Measurements from ENCODE around the gene ZNF853. TPM values are rescaled to one million over a fixed set of nuclear protein-coding genes. Genes with fewer than 3 reads are reported as not detected.

The ZNF853 gene
- total and polyA plus RNA-seq, 2 donors (not counting 3 experiments of a cell fraction or from before 2014, with no cell fraction given), result 0.47 to 0.58 TPM

- no peaks in the 10 kb centered on the region for H3K4me1 ChIP-seq (ENCODE audit: control insufficient read depth, extremely low read depth, insufficient read depth, low read length)
- CTCF ChIA-PET, result no interaction called here
- no peak for TF ChIP-seq MAX (IDR thresholded peaks at IDR 0.05; ENCODE audit: insufficient read depth, insufficient read length)
- no peak for TF ChIP-seq POLR2AphosphoS5 (IDR thresholded peaks at IDR 0.05; ENCODE audit: insufficient read depth, low read depth, low read length)
- no peak for TF ChIP-seq POLR2A (IDR thresholded peaks at IDR 0.05; ENCODE audit: low read depth, low read length)
- no peak for TF ChIP-seq CTCF (IDR thresholded peaks at IDR 0.05; ENCODE audit: extremely low read depth in 1 of 2, insufficient read depth in 1 of 2, low read depth in 1 of 2, low read length in 2 of 2)
- TF ChIP-seq EZH2 (IDR thresholded peaks at IDR 0.05; ENCODE audit: borderline replicate concordance, low read depth, low read length, severe bottlenecking), result no peak
- TF ChIP-seq JUN (IDR thresholded peaks at IDR 0.05; ENCODE audit: borderline replicate concordance, insufficient read depth, insufficient read length, low read depth), result no peak
- no peak for TF ChIP-seq MYC (IDR thresholded peaks at IDR 0.05; ENCODE audit: low read depth, low read length)
- no peak for TF ChIP-seq FOS (IDR thresholded peaks at IDR 0.05; ENCODE audit: borderline replicate concordance, insufficient read depth, low read length)
- TF ChIP-seq GATA2 (IDR thresholded peaks at IDR 0.05; ENCODE audit: insufficient read depth, insufficient read length, low read depth, low read length), result no peak
Observed at GRCh38 chr7:6652446-6653011, 37.1 kb downstream of the ZNF853 start.

More at GRCh38 chr7:6652446-6653011, 37.1 kb downstream of the ZNF853 start:
- no peak for FAIRE-seq
- intact Hi-C loops (cut with micrococcal nuclease), result no loop called here
- no peak for DNase-seq (ENCODE audit: low read depth, low spot score)
- Histone ChIP-seq H3K4me2 (ENCODE audit: insufficient read depth, low read length) (no peak overlapping the region), H4K20me1 (replicated peaks; ENCODE audit: control insufficient read depth, extremely low read depth, insufficient read depth, low read length) (no peaks in the 10 kb centered on the region), H3K27ac (ENCODE audit: insufficient read depth, low read depth, low read length) (no peak overlapping the region), H3K9ac (replicated peaks; ENCODE audit: extremely low read depth, insufficient read depth, low read length) (no peak overlapping the region), H3K9me1 (replicated peaks; ENCODE audit: control insufficient read depth, extremely low read depth, insufficient read depth, low read length) (no peaks in the 10 kb centered on the region), H3K27me3 (ENCODE audit: control insufficient read depth in 2 of 2, insufficient read depth in 2 of 2, low read length in 2 of 2) (no peaks in the 10 kb centered on the region), H3K4me3 (replicated peaks in 1 of 3; ENCODE audit: insufficient read depth in 1 of 3, low read depth in 1 of 3, low read length in 3 of 3) (no peak overlapping the region), H3K9me3 (replicated peaks; ENCODE audit: control insufficient read depth, insufficient read depth, low read length) (no peaks in the 10 kb centered on the region), H2AFZ (ENCODE audit: low read depth, low read length) (no peak overlapping the region), H3K79me2 (ENCODE audit: control insufficient read depth, insufficient read depth, low read length) (no peaks in the 10 kb centered on the region), H3K36me3 (ENCODE audit: control insufficient read depth in 2 of 2, extremely low read depth in 1 of 2, insufficient read depth in 2 of 2, low read length in 2 of 2) (peaks cover 0 to 14% of the 10 kb centered on the region in 2 experiments)
- dilution Hi-C loops (cut with MboI; ENCODE audit: extremely low pct_ligation_motif_present, low sequenced_read_pairs), result no loop called here
- POLR2A ChIA-PET, result no interaction called here
- no TSS peak for BruUV-seq (replicated peaks)
